Activated naive CD8-positive, alpha-beta T cell treated with anti-CD3 and anti-CD28 coated beads, Interleukin-2, amount 50 U/mL, for 16 hours (primary cell): ENCODE data around the gene OPN1LW.
"Not testable (repeated sequence)": the region's sequence is repeated elsewhere in the genome, so short reads cannot be mapped to it uniquely, and the experiment has no call there.

ENCODE experiments used
- DNase-seq: peaks from one replicate; pipeline ENCODE4 v3.0.0-alpha.2; 2020; ENCODE audit warnings: low read depth, low spot score

OPN1LW gene

DNA sequence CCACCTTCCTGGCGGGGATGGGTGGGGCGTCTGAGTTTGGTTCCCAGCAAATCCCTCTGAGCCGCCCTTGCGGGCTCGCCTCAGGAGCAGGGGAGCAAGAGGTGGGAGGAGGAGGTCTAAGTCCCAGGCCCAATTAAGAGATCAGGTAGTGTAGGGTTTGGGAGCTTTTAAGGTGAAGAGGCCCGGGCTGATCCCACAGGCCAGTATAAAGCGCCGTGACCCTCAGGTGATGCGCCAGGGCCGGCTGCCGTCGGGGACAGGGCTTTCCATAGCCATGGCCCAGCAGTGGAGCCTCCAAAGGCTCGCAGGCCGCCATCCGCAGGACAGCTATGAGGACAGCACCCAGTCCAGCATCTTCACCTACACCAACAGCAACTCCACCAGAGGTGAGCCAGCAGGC lies at the start of gene OPN1LW:
Gene OPN1LW, plus strand, starts transcription at position 234 of the 400 bp plus-strand sequence. Its CDS starts 41 bp downstream, at position 275.
- DNase-seq, result not testable (repeated sequence)

DNA sequence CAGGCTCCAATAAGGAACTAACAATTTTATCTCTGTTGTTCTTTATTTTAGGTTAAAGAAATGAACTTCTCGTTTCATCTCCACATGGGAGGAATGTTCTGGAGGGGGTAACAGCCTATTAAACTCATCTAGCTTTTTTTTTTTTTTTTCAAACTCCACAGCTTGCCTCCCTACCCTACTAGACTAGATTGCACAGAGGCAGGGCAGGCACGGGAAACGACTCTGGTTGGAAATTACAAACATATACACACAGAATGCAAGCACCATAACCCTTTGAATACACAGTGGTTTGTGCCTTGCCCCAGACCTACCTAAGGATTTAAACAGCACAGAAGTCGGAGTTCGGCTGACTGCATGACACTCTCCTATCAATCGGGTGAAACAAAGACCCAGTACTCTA lies 49.2 kb upstream of the OPN1LW start:
- DNase-seq, result no peak

DNA sequence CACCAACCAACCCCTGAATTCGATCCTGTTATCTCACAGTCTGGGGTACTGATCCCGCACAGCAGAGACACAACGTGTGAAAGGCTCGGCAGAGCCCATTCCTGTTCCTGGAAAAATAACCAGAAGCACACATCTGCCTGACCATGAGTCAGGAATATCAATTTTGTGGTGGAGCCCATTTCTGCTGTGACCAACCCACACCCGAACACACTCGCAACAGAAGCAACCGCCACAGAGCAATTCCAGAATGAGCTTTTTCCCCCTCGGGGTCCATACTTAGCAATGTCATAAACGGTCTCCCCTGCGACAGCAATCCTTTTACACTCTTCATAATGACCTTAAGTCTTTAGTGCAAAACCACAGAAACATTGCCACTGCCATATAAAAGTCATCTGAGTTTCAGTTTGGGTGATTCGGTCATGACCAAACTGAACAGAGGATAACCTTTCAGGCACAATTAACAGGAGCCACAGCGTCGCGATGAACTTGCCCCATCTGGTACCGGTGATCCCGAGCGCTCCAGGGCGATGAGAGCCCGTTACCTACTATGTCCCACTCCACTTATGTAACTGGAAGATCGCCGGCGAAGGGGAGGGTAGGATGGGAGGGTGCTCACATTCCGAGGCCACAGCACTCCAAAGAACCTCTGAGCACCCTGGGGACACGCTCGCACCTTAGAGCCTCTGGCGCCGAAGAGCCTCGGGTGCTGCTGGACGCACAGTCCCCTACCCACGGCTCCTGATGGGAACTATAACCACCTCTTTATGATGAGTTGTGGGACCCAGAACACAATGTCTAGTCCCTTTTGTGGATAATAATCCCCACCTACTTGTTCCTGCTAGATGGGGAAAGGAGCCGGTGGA lies 47.7 kb upstream of the OPN1LW start:
- no peak for DNase-seq

DNA sequence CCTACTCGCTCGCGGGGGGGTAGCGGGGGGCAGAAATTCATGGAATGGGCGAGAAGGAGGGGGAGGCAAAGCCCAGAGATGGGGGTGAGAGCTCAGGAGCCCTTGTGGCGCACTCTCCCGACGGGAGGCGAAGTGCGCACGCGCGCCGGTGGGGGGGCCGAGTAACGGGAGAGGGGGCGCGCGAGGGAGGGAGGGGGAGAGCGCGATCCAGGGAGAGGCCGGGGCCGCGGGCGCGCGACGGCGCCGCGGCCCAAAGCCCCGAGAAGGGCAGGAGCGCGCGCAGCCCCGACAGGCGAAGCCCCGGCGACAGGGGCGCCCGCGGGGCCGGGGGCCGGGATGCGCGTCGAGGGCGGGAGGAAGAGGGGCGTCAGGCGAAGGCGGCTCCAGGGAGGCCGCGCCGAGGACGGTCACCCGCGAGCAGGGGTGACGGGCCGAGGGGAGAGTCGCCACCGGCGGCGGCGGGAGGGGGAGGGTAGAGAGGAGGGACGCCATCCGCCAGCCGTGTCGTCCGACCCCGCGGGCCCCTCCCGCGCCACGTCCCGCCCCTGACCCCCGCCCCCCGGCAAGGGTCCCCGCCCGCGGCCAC lies 46.9 kb upstream of the OPN1LW start:
- DNase-seq, result peak; percentile 11

DNA sequence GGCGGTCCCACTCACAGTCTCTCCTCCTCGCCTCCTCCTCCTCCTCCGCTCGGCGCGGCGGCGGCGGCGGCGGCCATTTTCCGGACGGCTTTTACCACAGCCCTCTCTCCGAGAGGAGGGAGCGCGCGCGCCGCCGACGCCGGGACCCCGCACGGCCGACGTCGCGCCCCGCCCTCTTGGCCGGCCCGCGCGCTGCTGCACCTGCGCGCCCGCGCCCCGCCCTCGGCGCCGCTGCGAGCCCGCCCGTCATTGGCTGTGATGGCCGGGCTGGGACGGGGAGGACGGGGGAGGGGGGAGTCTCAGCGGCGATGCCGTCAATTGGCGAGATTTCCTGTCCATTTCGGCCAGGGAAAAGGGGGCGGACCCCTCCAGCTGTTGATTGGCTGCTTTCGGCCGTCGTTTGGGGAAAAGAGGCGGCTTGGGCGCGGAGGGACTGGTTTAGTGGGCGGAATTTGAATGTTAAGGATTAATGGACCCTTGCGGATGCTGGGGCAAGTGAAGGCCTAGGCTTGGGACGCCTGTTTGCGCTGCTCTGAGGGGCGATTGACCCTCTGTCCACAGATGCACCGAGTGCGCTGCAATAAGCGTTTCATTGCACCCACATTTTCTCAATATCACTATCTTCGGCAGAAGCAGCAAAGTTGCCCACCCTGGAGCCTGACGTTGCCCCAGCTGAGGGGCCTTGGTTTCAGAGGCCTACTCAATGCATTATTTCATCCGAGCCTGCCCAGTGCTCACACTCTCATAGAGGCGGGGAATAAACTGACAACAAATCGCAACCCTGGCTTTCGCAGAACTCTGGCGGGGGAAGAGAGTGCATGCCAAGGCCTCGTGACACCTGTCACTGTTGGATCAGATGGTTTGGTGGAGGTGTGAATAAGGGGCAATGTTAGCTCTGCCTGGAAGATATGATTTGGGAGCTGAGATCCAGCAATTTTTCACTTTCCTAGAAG lies 46.2 kb upstream of the OPN1LW start, which contains the start of gene MECP2:
Gene MECP2, minus strand, starts transcription at position 129 of the 953 bp plus-strand sequence.
- DNase-seq, result peak; percentile 63

DNA sequence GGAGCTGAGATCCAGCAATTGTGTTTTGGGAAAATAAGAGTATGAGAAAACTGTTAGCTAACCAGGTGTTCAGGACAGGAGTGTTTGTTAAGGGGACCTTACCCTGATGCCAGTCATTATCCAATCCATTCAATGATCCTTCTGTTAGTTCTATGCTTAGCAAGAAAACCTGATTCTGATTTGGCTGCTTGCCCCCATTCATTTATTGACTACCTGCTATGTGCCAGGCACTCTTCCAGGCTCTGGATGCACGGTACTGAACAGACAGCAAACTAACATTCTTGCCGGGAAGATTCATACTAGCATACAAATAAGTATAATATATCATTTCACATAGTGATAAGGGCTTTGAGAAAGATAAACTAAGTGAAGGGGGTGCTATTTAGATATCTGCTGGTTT lies 45.5 kb upstream of the OPN1LW start:
- DNase-seq, result no peak

GRCh38 chrX:154113729-154114128 lies 30.3 kb upstream of the OPN1LW start:
- no peak for DNase-seq

DNA sequence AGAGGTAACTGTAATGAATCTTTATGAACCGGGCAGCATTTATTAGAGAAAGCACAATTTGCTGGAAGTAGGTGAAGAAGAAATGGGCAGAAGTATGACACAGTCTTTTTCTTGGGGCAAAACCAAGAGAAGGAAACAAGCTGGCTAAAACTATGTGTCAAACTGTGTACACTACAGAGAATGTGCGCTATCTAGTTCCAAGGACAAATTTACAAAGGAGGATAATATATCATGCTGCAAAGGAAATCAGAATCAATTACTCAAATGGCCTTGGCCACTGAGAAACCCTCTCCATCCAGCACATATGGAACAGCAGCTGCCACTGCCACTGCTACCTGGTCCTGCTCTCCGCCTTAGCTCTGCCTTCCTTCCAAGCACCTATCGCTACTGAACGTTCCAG lies 29.4 kb upstream of the OPN1LW start:
- no peak for DNase-seq

DNA sequence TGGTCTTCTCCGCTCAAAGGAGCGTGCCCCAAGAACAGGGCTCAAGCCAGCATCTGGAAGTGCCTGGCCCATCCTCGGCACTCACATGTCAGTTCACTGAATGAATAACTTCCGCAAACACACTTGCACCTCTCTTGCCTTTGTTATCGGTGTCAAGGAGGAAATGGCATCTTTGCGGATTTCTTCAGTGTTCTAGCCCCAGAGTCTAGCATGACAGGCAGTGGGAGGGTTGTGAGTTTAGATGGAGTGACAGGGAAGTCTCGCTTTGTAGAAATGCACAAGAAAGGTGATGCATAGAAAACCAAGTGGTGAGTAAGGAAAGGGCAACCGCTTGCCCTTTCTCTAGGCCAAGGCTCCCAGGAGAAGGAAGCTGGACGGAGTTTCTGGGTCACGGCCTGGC lies 29.0 kb upstream of the OPN1LW start:
- no peak for DNase-seq

- DNase-seq, result no peak
Observed at GRCh38 chrX:154115750-154116149, 28.3 kb upstream of the OPN1LW start.

DNA sequence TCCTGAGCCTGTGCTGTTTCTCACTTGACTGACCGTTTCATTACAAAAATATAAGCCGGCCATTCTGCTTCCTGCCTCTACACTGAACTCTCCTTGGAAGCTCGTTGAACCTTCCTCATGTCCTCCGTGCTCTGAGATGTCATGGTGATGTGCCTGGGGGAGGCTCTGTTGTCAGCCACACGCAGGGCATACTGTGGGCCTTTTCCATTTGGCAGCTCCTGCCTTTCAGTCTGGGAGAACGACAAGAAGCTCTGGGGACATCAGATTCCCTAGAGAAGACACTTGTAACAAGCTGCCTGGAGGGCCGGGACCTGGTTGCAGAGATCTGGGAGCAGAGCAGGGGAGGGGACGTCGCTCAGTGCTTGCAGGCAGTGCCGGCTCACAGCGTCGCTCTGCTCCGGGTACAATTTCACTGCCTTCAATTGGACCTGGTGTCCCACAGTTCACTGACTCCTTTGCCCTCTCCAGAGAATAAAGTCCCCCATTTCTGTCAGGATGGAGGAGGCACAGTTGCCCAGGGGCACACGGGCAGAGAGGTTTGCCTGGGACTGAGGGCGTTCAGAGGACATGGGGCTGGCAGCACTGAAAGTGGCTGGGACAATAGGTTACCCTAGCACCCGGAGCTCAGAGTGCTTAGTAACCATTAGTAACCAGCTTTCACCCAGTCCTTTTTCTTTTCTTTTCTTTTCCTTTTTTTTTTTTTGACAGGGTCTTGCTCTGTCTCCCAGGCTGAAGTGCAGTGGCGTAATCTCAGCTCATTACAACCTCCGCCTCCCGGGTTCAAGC lies 27.4 kb upstream of the OPN1LW start:
- no peak for DNase-seq

- DNase-seq, result no peak
Observed at GRCh38 chrX:154117566-154117965, 26.5 kb upstream of the OPN1LW start.

DNA sequence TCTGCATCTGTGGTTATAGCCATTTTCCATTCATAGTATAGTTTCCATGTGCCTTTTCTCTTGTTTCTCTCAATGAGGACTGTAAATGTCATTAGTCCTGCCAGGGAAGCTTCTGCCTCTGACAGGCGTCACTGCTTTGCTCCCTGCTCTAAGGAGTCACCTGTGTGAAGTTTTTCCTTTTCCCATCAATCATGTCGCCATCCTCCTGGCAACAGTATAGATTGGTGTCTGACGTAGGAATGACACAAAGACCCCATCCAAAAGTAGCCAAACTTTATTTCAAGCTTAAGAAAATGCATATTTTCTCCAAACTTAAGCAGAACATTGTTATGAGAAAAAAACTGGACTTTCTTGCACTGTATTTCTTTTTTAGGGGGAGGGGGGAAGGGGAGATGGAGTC lies 23.5 kb upstream of the OPN1LW start:
- no peak for DNase-seq

DNA sequence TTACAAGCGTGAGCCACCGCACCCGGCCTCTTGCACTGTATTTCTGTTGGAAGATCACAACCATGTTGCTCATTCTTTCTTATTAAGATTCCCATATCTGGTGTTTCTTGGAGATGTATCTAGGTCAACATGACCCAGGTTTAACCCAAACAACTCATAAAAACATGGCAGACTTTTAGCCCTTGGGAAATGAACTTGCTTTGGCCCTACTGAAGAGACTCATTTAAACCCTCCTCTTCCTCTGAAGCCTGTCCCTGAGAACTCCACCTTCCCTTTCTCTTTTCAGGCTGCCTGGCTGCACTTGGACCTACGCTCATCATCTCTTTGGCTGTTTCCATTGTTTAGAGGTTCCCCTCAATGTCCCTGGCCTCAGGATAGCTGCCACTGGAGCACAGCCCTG lies 22.8 kb upstream of the OPN1LW start:
- DNase-seq, result no peak

DNA sequence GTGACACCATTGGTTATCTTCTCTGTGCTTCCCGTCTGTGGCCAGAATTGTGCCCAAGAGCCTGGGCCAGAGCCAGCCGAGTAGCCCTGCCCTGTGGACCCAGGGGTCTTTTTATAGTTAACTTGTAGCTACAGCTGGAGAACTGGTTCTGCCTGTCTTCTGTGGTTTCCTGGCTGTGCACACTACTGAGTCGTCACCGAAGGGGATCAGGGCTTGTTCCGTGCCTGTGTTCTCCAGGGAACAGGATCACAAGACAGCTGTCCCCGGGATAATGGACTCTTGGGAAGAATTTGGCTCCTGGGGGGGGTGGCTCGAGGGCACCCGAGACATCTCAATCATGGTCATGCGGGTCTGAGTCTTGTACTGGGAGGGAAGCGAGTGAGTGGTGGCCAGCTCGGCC lies 22.1 kb upstream of the OPN1LW start:
- DNase-seq, result no peak

DNA sequence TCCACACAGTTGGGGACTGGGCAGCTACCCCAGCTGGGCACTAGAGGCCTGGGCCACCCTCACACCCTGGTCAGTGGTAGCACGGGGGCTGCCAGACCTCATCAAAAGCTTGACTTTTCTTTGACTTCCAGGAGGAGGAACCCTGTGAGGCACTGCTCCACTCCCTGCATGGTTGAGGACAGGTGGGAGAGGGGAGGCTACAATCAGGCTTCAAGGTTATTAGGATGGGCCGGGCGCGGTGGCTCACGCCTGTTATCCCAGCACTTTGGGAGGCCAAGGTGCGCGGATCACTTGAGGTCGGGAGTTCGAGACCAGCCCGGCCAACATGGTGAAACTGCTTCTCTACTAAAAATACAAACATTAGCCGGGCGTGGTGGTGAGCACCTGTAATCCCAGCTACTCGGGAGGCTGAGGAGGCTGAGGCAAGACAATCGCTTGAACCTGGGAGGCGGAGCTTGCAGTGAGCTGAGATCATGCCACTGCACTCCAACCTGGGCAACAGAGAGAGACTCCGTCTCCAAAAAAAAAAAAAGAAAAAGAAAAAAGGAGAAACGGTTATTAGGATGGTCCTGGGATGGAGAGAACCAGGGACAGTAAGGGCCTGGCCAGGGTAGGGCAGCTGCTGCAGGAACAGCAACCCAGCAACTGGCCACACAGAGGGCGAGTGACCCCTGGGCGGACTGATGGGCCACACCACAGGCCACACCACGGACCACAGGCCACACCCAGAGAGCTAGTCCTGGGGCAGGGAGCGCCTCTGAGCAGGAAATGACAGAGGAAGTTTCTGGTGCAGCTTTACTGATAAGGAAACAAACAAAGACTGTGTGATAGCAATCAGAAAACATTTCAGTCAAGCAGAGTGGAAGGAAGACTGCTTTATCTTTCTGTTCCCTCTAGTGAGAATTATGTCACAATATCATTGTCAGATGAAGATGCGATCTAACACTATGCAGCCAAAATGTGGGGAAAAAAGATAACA lies 20.5 kb upstream of the OPN1LW start:
- no peak for DNase-seq

DNA sequence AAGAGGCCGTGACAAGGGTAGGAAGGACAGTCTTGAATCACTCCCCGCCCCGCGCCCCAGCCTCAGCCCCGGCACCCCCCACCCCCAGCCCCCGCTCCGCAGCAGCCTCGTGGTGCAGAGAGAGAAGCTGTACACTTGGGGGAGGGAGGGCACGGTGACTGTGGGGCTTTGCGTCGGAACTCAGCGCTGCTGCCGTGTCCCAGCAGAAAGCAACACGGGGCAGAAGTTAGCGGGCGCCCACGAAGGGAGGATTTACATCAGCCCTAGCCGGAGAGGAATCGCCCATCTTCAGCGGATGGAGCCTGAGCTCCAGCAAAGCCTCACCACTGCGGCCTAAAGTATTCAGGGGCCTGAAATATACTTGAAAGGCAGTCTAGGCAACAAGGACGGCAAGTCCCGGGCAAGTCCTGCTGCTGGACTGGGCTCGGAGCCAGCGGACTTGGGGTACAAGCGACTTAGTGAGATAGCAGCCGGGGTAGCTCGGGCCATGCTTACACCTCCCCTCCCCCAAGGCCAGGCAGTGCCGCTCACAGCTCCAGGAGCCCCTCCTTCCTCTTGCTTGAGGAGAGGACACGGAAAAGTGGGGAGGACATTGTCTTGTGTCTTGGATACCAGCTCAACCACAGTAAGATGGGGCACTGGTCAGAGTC lies 18.5 kb upstream of the OPN1LW start:
- no peak for DNase-seq

DNA sequence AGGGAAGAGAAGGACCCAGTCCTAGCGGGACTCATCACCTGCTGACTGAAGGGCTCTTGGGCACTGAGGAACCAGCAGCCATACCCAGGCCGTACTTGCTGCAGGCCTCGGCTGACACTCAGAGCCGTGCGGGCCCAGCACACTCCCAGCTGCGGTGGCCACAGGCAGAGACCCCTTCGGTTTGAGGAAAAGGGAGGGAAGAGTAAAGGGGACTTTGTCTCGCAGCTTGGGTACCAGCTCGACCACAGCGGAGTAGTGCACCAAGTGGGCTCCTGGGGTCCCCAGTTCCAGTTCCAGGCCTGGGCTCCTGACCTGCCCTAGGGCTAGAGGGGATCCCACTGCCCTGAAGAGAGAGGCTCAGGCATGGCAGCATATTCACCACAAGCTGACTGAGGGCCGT lies 17.9 kb upstream of the OPN1LW start:
- no peak for DNase-seq

- no peak for DNase-seq
Observed at GRCh38 chrX:154131955-154132354, 12.1 kb upstream of the OPN1LW start.

DNA sequence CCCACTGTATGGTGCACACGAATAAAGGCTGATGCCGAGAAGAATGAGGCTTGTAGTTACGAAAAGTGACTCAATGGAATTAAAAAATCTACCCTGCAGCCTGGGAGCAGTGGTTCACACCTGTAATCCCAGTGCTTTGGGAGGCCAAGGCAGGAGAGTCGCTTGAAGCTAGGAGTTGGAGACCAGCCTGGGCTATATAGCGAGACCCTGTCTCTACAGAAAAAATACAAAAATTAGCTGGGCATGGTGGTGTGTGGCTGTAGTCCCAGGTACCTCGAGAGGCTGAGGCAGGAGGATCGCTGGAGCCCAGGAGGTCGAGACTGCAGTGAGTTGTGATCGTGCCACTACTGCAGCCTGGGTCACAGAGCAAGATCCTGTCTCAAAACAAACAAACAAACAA lies 11.7 kb upstream of the OPN1LW start:
- no peak for DNase-seq
